Cardiac septum (tissue), 1 donor: ENCODE results near the gene MRTFB. TPM values are rescaled to one million over a fixed set of nuclear protein-coding genes. Genes with fewer than 3 reads are reported as not detected.

Source experiments
- DNase-seq: peaks from one replicate; pipeline ENCODE4 v3.0.0-alpha.2; 2020; ENCODE audit warnings: low spot score
- intact Hi-C: fragments of 100-400 bp; cut with DNase I; formaldehyde crosslinking; loops from one replicate; pipeline ENCODE4 v1.14.0; 2022
- total RNA-seq: library from RNA; stranded (reverse); fragmentation: NEBNext Ultra II Directional; extraction: Animal tissue kit (Norgen Biotek cat#: 25700); gene quantifications from one replicate; pipeline ENCODE4 v1.2.1, GENCODE V29; 2021
- donor health status: DM: no; HTN: no; CAD: no.

The MRTFB gene
- total RNA-seq, 1 donor from 2014 or later: 25.7 TPM

DNA sequence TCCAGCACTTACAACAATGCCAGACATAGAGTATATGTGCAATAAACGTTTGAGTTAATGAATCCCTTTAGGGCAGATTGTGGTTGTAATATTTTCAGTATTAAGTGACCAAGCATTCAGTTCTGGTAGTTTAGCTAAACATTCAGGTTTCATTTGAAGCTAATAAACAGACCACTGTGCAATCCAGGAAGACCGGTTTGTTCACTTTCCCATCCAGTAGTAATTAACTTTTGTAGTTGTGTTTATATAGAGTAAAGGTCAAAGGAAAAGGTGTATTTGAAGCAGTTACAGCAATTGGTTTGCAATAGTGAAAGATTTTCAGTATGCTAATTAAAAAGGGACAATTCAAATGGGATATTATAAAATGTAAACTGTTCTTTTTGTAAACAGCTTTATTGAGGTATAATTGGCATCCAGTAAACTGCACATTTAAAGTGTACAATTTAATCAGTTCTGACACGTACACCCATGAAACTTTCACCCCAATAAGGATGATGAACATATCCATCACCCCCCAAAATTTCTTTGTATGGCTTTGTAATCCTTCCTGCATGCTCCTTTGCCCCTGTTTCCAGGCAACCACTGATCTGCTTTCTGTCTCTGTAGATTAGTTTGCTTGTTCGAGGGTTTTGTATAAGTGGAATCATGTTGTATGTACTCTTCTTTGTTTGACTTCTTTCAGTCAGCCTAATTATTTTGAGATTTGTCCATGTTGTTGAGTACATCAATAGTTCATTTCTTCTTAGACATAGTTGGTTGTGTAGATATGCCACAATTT lies 26.3 kb downstream of the MRTFB start:
- DNase-seq: no peak
- intact Hi-C loops: no loop called here

DNA sequence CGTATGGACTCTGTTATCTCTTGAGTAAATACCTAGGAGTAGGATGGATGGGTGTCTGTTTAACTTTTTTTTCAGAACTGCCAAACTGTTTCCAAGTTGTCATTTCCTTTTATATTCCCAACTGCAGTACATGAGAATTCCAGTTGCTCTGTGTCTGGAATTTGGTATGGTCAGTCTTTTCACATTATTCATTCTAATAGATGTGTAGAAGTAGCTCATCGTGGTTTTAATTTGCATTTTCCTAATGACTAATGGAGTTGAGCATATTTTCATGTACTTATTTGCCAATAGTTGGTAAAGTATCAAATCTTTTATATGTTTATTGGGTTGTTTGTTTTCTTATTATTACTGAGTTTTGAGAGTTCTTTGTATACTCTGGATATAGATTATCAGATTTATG lies 27.0 kb downstream of the MRTFB start:
- intact Hi-C loops: no loop called here
- no peak for DNase-seq

DNA sequence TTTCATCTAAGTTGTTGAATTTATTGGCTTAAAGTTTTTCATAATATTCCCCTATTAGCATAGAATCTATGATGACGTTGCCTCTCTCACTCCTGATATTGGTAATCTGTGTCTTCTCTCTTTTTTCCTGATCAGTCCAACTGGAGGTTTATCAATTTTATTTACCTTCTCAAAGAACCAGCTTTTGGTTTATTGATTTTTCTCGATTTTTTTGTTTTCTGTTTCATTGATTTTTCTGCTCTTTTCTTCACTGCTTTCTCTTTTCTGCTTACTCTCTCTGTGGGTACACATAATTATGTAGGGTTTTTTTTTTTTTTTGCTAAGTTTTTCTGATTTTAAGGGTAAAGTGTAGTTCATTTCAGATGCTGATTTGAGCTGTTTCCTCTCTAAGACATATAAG lies 29.7 kb downstream of the MRTFB start:
- DNase-seq: no peak
- intact Hi-C loops: no loop called here

DNA sequence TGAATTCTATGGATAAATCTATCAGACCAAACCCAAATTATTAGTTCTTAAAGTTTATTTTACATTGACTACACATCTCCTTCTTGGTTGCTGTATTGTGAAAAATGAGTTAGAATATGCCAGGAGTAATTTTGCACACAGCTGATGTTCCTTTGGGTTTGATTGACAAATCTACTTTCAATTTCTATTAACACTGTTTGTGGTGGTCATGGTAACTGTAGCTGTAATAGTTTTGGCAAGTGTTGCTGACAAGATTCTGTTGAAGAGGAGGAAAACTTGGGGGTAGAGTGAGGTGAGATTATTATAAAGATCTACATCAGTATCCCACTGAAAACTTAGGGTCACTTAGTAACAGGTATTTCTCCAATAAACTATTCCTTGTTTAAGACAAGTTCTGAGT lies 30.3 kb downstream of the MRTFB start:
- intact Hi-C loops: no loop called here
- DNase-seq: no peak

DNA sequence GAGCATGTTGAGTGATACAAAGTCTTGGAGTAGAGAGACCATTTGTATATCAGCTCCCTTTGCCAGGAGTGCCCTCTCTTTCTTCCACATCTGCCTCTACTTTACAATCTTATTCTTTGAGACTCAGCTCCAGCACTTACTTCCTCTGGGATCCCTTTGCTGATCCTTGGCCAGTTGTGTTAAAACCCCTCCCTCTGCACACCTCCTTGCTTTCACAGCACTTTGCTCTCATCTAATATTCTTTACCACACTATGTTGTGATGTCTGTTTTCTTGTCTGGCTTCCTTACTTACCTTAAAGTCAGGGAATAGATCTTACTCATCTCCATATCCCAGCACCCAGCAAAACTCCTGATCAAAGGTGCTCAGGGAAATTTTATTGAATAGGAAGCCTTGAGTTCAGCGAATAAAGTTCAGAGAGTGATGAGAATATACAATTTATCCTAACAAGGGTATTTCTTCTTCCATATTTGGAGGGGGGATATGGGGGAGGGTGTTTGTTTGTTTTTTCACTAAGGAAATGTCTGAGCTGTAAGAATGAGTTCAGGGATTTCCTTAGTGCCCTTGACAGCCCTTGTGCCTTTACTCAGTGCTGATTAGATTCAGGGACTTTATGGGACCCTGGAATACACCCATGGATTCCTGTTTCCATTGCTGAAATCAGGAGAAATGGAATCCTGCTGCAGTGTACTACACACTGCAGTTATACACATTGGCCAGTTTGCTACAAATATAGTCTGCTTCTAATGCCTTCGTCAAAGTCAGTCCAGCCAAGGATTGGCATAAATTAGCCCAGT lies 32.0 kb downstream of the MRTFB start:
- DNase-seq: no peak
- intact Hi-C loops: no loop called here

DNA sequence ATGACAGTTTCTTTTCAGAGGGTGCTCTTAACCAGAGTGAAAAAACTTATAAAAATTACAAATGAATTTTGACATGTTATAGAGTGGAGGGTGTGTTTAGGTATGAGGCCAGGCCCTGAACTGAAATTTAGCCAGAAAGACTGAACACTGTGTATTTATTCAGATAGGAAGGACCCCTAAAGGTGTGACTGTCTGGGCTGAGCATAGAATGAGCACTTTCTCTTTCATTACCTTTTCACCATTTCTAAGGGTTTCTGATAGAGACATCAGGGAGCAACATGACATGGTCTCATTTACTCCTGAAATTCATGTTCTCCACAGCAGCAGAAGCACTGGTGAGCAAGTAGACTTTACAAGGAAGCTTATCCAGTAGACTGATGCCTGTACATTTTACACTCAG lies 32.9 kb downstream of the MRTFB start:
- intact Hi-C loops: no loop called here

DNA sequence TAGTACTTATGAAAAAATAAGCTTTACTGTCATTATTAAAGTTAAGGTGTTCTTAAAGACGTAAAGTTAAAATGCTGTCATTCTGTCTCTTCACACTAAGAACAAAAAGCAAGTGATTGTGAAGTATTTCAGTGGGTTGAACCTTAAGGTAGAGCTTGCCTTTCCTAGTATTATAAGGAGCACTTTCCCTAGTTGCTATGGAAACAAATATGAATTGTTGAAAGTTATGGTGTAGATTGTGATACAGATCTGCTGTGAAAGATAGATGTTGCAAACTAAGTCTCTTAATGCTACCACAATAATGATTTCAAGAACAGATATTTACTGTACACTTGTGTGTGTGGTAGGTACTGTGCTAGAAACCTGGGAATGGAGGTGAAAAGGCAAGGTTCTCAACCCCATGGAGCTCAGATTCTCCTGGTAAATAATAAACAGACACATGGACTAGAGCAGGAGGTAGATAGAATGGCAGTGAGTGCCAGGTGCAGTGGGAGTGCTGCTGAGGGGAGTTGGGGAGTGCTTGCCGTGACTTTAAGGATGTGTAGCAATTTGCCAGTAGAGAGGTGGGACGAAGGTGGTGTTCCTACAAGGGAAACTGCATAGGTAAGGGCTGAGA lies 34.7 kb downstream of the MRTFB start:
- DNase-seq: no peak
- intact Hi-C loops: no loop called here

More for the DNA sequence above, 32.9 kb downstream of the MRTFB start:
- DNase-seq: no peak

DNA sequence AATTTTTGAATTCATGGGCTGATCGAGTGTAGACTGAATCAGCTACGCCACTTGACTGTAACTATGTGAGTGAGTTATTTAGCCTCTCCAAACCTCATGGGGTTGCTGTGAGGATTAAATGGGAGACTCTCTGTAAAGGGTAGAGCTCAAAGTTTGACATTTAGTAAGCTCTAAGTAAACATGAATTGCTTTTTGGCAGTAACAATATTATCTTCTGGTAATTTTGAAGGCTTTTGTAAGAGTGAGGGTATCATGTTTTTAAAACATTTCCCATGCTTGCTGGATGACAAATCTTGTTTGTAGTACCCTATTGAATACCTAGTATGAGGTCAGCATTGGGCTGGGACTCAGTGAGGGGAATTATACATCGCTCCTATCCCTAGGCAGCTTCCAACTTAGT lies 35.3 kb downstream of the MRTFB start:
- no peak for DNase-seq
- intact Hi-C loops: no loop called here

DNA sequence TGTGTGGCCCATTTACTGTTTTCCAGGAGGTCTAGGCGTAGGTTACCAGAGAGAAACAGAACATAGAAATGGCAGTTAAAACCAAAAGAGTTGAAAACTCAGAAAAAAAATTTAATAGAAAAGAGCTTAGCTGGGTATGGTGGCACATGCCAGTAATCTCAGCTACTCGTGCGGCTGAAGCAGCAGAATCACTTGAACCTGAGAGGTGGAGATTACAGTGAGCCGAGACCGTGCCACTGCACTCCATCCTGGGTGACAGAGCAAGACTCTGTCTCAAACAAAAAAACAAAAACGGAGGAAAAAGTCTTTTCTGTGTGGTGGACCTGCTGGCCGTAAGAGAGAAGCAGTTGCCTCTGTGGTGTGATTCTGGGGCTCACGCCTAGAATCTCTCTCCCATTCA lies 35.8 kb downstream of the MRTFB start:
- DNase-seq: no peak
- intact Hi-C loops: no loop called here

DNA sequence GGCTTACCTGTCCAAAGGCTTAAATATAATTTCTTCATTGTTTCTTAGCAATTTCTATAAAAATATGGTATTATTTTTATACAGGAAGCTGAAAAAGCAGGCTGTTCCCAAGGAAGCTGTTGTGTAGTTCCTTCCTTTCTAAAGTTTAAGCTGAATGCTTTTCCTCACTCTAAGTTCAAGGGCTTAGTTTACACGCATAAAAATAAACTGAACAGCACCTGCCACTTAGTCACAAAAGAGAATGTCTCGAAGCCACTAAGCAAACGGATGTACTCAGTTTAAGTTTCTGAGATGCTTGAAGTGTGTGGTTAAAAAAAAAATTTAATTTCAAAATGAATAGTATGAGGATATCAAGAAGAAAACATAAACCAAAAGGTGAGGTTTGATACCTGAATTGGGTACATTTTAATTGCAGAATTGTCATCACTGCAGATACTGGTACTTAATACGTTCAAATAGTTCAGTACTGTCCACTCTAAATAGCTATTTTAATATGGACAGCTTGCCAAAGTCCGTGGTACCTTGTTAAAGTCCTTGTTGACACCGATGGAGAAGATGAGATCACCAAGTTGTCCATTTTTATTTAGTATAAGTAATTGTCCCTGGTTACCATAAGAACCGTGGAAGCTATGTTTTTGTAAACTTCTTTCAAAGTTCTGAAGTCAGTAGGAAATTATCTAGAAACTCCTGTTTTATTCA lies 38.1 kb downstream of the MRTFB start:
- DNase-seq: no peak
- intact Hi-C loops: no loop called here

DNA sequence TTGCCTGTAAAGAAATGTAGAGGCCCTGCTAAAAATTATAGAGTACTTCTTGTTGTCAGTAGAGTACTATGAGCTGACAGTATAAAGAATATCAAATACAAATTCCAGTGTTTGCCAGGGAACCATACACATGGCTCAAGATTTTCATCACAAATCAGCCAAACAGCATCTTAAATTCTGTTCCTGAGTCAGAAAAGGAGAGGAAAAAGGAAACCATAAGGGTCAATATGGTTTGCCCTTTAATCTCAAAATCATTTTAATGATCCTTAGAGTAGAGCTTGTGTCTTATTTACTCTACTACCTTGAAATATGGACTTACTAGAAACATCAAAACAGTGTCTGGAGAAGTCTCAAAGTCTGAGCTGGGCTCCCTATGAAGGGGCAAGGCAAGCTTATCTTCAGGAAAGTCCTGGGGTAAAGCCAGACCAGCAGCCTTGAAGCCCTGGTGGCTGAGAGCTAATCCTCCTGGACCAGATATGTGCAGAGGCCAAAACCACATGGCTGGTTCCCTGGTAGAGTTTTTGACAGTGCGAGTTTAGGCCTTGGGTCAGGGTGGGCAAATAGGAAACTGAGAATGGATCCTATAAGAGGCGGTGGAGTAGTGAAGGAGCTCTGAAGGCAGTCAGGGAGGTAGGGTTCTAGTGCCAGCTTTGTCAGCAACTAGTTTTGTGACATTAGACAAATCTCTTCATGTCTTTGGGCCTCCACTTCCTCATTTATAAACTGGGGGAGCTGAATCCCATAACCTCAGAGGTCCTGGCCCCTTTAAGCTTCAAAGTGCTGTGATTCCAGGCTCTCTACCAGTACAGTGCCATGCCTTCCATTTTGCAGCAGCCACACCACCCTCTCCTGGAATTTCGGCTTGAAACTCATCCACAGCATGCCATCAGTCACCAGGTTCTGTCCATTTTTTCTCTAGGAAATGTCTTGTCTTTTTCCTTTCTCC lies 38.9 kb downstream of the MRTFB start:
- intact Hi-C loops: loop anchor here (10.0 kb wide), 1 partner anchor 185 kb away; the partner anchor contains the start of gene ERCC4
- DNase-seq: no peak

DNA sequence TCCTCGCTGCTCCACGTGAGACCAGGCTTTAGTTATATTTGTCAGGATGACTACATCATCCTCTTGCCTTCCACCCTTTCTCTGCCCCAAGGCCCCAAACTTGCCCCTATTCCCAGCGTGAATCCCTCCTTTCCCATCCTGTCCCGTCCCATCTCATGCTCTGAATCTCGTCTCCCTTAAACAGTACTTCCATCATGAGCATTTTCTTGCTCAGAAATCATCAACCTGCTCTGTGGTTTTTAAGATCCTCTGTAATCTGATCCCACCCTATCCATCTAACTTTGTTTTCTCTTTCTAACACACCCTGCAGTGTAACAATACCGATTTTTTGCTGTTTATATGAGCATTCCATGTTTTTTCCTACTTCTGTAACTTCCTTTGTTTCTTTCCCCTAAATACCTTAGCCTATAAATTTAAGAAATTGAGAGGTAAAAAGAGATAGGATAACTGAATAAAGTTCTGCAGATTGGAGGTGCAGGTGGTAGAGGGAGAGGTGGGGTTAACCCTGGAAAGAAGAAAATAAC lies 39.7 kb downstream of the MRTFB start:
- intact Hi-C loops: loop anchor here (10.0 kb wide), 1 partner anchor 186 kb away; the partner anchor contains the start of gene ERCC4

DNA sequence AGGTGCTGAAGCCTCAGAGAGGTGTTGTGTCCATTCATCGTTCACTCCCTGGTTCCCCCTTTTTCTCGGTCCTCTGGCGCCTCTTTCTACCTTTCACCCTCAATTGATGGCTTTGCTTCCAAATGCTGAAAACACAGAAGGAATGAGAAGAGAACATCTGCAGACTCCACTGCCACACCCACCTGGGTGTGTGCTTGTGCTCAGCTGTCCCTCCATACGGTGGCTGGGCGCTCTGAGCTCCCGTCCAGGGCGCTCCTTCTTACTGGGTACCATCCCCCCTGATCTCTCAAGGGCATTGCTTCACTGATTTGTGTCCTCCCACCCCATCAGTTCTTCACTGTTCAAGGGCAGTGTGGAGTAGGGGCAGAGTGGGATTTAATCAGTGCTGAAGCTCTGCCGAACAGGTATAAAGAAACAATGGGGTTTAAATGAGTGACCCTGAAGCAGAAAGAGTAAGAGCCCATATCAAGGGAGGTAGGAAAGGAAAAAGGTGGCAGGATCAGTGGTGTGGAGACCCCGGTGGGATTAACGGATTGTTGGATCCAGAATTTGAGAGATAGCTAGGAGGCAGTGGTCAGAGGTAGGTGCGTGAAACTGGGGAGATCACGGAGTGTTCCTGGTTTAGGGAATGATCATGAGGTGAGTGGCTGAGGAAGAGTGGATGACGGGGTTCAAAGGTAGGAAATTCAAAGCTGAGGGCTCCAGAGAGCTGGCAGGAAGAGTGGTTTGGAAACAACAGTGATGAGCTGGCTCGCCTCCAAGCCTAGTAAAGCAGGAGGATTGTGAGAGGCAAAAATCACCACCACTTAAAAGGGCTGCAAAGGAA lies 40.8 kb downstream of the MRTFB start:
- DNase-seq: peak; percentile 75
- intact Hi-C loops: loop anchor here (10.0 kb wide), 1 partner anchor 187 kb away; the partner anchor contains the start of gene ERCC4

More for the DNA sequence above, 39.7 kb downstream of the MRTFB start:
- DNase-seq: no peak

DNA sequence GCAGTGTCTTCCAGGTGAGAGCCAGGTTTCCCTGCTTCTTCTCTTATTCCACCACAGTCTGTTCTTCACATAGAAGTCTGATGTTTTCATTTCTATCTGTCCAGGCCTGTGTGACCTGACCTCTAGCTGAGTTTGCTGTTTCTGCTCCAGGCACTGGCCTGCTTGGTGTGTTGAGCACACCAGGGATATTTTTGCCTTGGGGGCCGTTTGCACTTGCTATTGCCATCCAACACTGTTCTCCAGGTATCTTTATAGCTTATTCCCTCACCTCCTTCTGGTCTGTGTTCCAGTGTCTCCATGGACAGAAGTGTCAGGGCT lies 41.4 kb downstream of the MRTFB start:
- intact Hi-C loops: loop anchor here (10.0 kb wide), 1 partner anchor 188 kb away; the partner anchor contains the start of gene ERCC4
- no peak for DNase-seq

DNA sequence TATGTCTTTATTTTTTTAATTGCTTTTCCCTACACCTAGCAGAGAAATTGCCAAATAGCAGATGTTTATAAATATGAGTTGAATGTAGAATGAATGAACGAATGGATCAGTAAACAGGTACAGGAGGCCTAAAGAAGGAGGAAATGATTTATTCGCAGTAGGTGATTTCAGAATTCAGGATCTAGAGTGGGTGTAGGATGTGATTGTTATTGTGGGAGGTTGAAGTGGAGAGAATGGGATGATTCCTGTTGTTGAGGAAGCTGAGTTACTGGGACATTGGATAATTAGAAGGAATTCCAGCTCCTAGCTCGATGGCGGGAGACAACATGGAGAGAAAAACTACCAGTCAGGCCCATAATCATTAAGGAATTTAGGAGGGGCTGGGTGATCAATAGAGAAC lies 42.2 kb downstream of the MRTFB start:
- intact Hi-C loops: loop anchor here (10.0 kb wide), 1 partner anchor 189 kb away; the partner anchor contains the start of gene ERCC4
- no peak for DNase-seq

DNA sequence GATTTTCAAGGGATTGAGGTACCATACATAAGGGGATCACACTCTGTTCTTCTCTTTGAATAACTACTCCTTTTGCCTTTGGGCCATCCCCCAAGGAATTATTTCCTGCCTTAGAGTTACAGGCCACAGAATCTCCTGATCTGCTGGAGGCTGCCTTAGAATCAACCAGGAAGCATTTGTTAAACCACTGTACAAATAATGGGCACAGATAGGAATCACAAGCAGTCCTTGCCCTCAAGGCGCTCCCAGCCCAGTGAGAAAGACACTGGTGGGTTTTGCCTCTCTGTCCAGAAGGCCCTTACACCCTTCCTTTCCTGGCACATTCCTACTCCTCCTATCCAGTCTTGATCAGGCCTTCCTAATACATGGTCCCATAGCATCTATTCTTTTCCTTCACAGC lies 45.9 kb downstream of the MRTFB start:
- DNase-seq: no peak

DNA sequence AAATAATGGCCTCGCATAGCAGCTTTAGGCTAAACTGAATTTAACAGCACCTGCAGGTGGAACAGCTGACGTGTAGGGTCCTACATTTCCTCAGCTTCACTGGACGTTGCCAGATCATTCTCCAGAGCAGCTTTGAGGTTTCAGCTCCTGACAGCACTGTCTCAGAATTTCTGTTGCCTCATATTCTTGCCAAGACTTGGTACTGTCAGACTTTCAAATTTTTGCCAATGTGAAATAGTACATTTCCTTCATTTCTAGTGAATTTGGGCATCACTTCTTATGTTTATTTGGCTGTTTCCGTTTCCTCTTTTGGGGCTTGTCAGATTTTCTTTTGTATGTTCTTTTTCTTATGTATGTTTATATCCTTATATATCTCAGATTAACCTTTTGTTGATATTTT lies 48.7 kb downstream of the MRTFB start:
- DNase-seq: no peak
- intact Hi-C loops: loop anchor here (10.0 kb wide), 1 partner anchor 195 kb away; the partner anchor contains the start of gene ERCC4

More for the DNA sequence above, 45.9 kb downstream of the MRTFB start:
- intact Hi-C loops: loop anchor here (10.0 kb wide), 1 partner anchor 192 kb away; the partner anchor contains the start of gene ERCC4
